Measurements from ENCODE around the gene VIPR2.

DNA sequence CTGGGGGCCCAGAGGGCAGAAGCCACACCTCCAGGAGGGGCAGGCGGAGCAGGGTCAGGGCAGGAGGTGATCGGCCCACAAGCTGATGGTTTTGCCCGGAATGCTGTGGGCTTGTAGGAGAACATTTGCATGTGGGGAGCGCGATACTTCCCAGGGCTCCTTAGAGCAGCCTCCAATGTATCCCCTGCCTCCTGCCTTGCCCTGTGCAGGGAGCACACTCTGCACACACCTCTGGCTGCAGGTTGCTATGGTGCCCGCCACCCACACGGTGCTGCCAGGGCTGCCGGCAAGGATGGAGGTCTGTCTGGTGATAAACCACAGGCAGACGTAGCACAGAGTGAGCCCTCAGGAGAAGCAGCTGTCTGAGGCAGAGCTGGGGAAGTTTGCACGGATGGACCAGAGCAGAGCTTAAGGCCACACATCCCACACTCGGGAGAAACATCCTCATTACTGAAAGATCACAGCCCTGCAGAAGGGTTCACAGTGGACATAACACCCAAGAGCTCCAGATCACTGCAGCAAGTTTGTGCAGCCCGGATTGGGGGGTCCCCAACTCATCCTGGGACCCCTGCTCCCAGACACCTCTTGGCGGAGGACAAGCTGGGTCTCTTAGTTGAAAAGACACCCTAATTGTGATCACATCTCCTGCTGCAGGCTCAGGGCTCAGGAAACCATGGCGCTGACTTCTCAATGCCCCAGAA lies 41.8 kb downstream of the VIPR2 start:
- TF ChIP-seq FOXP2 (optimal IDR thresholded peaks at IDR 0.05; ENCODE audit: borderline replicate concordance, extremely low read depth, extremely low read length, insufficient read depth) (no peak), POLR2AphosphoS5 (IDR thresholded peaks at IDR 0.05; ENCODE audit: low read depth, low read length) (no peak)
